ENCODE measurements around the gene LRBA.
"Not testable (repeated sequence)": the region's sequence is repeated elsewhere in the genome, so short reads cannot be mapped to it uniquely, and the experiment has no call there.

Gene LRBA

GRCh38 chr4:150750824-150751223, 264.3 kb downstream of the LRBA start:
- no peak overlapping the region for H3K4me3 ChIP-seq (ENCODE audit: low read length)
- TF ChIP-seq, protein P1, sequence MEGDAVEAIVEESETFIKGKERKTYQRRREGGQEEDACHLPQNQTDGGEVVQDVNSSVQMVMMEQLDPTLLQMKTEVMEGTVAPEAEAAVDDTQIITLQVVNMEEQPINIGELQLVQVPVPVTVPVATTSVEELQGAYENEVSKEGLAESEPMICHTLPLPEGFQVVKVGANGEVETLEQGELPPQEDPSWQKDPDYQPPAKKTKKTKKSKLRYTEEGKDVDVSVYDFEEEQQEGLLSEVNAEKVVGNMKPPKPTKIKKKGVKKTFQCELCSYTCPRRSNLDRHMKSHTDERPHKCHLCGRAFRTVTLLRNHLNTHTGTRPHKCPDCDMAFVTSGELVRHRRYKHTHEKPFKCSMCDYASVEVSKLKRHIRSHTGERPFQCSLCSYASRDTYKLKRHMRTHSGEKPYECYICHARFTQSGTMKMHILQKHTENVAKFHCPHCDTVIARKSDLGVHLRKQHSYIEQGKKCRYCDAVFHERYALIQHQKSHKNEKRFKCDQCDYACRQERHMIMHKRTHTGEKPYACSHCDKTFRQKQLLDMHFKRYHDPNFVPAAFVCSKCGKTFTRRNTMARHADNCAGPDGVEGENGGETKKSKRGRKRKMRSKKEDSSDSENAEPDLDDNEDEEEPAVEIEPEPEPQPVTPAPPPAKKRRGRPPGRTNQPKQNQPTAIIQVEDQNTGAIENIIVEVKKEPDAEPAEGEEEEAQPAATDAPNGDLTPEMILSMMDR (conservative IDR thresholded peaks at IDR 0.05; ENCODE audit: low read length) = no peak

DNA sequence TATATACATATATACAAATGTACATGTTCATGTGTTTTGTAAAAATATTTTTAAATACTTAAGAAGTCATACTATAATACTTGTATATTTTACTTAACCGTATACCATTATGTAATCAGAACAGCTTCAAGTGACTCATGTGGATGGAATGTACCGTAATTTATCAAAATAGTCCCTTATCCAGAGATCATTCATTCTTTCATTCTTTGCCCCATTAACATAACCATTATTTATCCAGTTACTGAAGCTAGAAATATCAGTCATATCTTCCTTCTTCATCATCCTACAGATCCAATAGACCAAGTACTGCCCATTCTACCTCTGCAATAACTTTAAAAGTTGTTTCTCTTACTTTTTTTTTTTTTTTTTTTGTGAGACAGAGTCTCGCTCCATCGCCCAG, 268.9 kb downstream of the LRBA start:
- H3K4me3 ChIP-seq (ENCODE audit: low read length) = no peak overlapping the region
- DNase-seq (ENCODE audit: low read depth) = no peak
- TF ChIP-seq, protein P1 (conservative IDR thresholded peaks at IDR 0.05; ENCODE audit: low read length) = no peak

More at GRCh38 chr4:150750824-150751223, 264.3 kb downstream of the LRBA start:
- no peak for DNase-seq (ENCODE audit: low read depth)

- TF ChIP-seq, protein P1 (conservative IDR thresholded peaks at IDR 0.05; ENCODE audit: low read length) = no peak
- DNase-seq (ENCODE audit: low read depth) = no peak
- no peak overlapping the region for H3K4me3 ChIP-seq (ENCODE audit: low read length)
These were observed 270.5 kb downstream of the LRBA start for GRCh38 chr4:150744570-150744969.

GRCh38 chr4:150743564-150744342, 271.3 kb downstream of the LRBA start:
- DNase-seq (ENCODE audit: low read depth) = no peak
- H3K4me3 ChIP-seq (ENCODE audit: low read length) = no peak overlapping the region
- TF ChIP-seq, protein P1 (conservative IDR thresholded peaks at IDR 0.05; ENCODE audit: low read length) = no peak

GRCh38 chr4:150742930-150743329, 272.2 kb downstream of the LRBA start:
- H3K4me3 ChIP-seq (ENCODE audit: low read length); DNase-seq (ENCODE audit: low read depth): not testable (repeated sequence)

- TF ChIP-seq, protein P1 (conservative IDR thresholded peaks at IDR 0.05; ENCODE audit: low read length) = no peak
- no peak overlapping the region for H3K4me3 ChIP-seq (ENCODE audit: low read length)
- DNase-seq (ENCODE audit: low read depth) = no peak
These were observed 275.5 kb downstream of the LRBA start for GRCh38 chr4:150739591-150739990.

- TF ChIP-seq, protein P1 (conservative IDR thresholded peaks at IDR 0.05; ENCODE audit: low read length) = no peak
- no peak for DNase-seq (ENCODE audit: low read depth)
- H3K4me3 ChIP-seq (ENCODE audit: low read length) = no peak overlapping the region
These were observed 289.0 kb downstream of the LRBA start for GRCh38 chr4:150725957-150726523.
